WTC11 (cell line): Measurements from ENCODE around the gene ASIC5.

Source experiments
- NR3C1 ChIP-seq: sonication (generic); formaldehyde crosslinking; conservative IDR thresholded peaks from 2 replicates; pipeline ENCODE4 v1.8.1; 2023; ENCODE audit warnings: low read depth, mild to moderate bottlenecking, missing genetic modification reagents
- TP53 ChIP-seq: sonication (generic); formaldehyde crosslinking; IDR thresholded peaks from 2 replicates; pipeline ENCODE4 v1.8.1; 2023; ENCODE audit warnings: mild to moderate bottlenecking, missing genetic modification reagents
- TF ChIP-seq, protein P1 (sequence below): sonication (generic); formaldehyde crosslinking; IDR thresholded peaks from 2 replicates; pipeline ENCODE4 v1.8.1; 2023; ENCODE audit warnings: mild to moderate bottlenecking, missing genetic modification reagents
- TF ChIP-seq, protein P2 (sequence below): sonication (generic); formaldehyde crosslinking; IDR thresholded peaks from 2 replicates; pipeline ENCODE4 v1.8.0; 2022; ENCODE audit warnings: missing genetic modification reagents
- TF ChIP-seq, protein P3 (sequence below): fragments of 200-600 bp; IDR thresholded peaks from 2 replicates; pipeline ENCODE4 v1.8.0; 2022; ENCODE audit warnings: antibody characterized with exemption
- TF ChIP-seq, protein P4 (sequence below): sonication (generic); formaldehyde crosslinking; IDR thresholded peaks from 2 replicates; pipeline ENCODE4 v1.8.1; 2023; ENCODE audit warnings: mild to moderate bottlenecking, missing genetic modification reagents, moderate library complexity
- TF ChIP-seq, protein P5 (sequence below): sonication (generic); formaldehyde crosslinking; IDR thresholded peaks from 2 replicates; pipeline ENCODE4 v1.8.0; 2023; ENCODE audit warnings: mild to moderate bottlenecking, missing genetic modification reagents

DNA sequence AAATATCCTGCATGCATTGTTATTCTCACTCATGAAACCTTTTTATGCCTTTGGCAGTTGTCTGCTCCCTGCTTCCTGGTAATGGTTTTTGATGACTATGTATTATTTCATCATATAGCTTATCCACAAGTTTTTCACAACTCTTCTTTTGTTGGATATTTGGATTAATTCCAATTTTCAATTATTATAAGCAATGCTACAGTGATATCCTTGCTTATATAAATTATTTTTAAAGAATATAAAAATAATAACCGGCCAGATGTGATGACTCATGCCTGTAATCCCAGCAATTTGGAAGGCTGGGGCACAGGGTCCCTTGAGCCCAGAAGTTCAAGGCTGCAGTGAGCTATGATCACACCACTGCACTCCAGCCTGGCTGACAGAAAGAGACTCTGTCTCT lies 47.0 kb downstream of the ASIC5 start:
- TF ChIP-seq, protein P1, sequence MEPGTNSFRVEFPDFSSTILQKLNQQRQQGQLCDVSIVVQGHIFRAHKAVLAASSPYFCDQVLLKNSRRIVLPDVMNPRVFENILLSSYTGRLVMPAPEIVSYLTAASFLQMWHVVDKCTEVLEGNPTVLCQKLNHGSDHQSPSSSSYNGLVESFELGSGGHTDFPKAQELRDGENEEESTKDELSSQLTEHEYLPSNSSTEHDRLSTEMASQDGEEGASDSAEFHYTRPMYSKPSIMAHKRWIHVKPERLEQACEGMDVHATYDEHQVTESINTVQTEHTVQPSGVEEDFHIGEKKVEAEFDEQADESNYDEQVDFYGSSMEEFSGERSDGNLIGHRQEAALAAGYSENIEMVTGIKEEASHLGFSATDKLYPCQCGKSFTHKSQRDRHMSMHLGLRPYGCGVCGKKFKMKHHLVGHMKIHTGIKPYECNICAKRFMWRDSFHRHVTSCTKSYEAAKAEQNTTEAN (CRISPR knock-in tag), result no peak
- TF ChIP-seq, protein P2, sequence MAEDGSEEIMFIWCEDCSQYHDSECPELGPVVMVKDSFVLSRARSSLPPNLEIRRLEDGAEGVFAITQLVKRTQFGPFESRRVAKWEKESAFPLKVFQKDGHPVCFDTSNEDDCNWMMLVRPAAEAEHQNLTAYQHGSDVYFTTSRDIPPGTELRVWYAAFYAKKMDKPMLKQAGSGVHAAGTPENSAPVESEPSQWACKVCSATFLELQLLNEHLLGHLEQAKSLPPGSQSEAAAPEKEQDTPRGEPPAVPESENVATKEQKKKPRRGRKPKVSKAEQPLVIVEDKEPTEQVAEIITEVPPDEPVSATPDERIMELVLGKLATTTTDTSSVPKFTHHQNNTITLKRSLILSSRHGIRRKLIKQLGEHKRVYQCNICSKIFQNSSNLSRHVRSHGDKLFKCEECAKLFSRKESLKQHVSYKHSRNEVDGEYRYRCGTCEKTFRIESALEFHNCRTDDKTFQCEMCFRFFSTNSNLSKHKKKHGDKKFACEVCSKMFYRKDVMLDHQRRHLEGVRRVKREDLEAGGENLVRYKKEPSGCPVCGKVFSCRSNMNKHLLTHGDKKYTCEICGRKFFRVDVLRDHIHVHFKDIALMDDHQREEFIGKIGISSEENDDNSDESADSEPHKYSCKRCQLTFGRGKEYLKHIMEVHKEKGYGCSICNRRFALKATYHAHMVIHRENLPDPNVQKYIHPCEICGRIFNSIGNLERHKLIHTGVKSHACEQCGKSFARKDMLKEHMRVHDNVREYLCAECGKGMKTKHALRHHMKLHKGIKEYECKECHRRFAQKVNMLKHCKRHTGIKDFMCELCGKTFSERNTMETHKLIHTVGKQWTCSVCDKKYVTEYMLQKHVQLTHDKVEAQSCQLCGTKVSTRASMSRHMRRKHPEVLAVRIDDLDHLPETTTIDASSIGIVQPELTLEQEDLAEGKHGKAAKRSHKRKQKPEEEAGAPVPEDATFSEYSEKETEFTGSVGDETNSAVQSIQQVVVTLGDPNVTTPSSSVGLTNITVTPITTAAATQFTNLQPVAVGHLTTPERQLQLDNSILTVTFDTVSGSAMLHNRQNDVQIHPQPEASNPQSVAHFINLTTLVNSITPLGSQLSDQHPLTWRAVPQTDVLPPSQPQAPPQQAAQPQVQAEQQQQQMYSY (CRISPR knock-in tag), result no peak
- TF ChIP-seq NR3C1 (CRISPR knock-in tag), result no peak
- TF ChIP-seq, protein P3, sequence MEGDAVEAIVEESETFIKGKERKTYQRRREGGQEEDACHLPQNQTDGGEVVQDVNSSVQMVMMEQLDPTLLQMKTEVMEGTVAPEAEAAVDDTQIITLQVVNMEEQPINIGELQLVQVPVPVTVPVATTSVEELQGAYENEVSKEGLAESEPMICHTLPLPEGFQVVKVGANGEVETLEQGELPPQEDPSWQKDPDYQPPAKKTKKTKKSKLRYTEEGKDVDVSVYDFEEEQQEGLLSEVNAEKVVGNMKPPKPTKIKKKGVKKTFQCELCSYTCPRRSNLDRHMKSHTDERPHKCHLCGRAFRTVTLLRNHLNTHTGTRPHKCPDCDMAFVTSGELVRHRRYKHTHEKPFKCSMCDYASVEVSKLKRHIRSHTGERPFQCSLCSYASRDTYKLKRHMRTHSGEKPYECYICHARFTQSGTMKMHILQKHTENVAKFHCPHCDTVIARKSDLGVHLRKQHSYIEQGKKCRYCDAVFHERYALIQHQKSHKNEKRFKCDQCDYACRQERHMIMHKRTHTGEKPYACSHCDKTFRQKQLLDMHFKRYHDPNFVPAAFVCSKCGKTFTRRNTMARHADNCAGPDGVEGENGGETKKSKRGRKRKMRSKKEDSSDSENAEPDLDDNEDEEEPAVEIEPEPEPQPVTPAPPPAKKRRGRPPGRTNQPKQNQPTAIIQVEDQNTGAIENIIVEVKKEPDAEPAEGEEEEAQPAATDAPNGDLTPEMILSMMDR, result no peak
- no peak for TF ChIP-seq TP53 (CRISPR knock-in tag)
- TF ChIP-seq, protein P4, sequence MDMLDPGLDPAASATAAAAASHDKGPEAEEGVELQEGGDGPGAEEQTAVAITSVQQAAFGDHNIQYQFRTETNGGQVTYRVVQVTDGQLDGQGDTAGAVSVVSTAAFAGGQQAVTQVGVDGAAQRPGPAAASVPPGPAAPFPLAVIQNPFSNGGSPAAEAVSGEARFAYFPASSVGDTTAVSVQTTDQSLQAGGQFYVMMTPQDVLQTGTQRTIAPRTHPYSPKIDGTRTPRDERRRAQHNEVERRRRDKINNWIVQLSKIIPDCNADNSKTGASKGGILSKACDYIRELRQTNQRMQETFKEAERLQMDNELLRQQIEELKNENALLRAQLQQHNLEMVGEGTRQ, result no peak
- TF ChIP-seq, protein P5, sequence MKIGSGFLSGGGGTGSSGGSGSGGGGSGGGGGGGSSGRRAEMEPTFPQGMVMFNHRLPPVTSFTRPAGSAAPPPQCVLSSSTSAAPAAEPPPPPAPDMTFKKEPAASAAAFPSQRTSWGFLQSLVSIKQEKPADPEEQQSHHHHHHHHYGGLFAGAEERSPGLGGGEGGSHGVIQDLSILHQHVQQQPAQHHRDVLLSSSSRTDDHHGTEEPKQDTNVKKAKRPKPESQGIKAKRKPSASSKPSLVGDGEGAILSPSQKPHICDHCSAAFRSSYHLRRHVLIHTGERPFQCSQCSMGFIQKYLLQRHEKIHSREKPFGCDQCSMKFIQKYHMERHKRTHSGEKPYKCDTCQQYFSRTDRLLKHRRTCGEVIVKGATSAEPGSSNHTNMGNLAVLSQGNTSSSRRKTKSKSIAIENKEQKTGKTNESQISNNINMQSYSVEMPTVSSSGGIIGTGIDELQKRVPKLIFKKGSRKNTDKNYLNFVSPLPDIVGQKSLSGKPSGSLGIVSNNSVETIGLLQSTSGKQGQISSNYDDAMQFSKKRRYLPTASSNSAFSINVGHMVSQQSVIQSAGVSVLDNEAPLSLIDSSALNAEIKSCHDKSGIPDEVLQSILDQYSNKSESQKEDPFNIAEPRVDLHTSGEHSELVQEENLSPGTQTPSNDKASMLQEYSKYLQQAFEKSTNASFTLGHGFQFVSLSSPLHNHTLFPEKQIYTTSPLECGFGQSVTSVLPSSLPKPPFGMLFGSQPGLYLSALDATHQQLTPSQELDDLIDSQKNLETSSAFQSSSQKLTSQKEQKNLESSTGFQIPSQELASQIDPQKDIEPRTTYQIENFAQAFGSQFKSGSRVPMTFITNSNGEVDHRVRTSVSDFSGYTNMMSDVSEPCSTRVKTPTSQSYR (CRISPR knock-in tag), result no peak
